Fibroblast of lung (primary cell): Measurements from ENCODE around the gene TEAD3. TPM values are rescaled to one million over a fixed set of nuclear protein-coding genes. Genes with fewer than 3 reads are reported as not detected.

Source experiments
- DNase-seq, 2 donors: peaks; one replicate each; pipeline versions ENCODE4 v3.0.0 to v3.0.0-alpha.2; 2010; ENCODE audit warnings: low read depth in 2 of 2
- H2AFZ ChIP-seq: 2 replicates; pipeline ENCODE4 v1.5.1; 2012; ENCODE audit warnings: low read length, control low read depth, inconsistent platforms
- H3K27ac ChIP-seq: 2 replicates; pipeline ENCODE4 v1.5.1; 2011; ENCODE audit warnings: low read length, control low read depth; ENCODE audit not compliant: insufficient read depth
- H3K27me3 ChIP-seq: 2 replicates; pipeline ENCODE4 v1.5.1; 2011; ENCODE audit warnings: mild to moderate bottlenecking, low read length; ENCODE audit not compliant: control insufficient read depth, insufficient read depth
- H3K36me3 ChIP-seq: 2 replicates; pipeline ENCODE4 v1.5.1; 2011; ENCODE audit warnings: low read length; ENCODE audit not compliant: control insufficient read depth, insufficient read depth
- H3K4me1 ChIP-seq: 2 replicates; pipeline ENCODE4 v1.5.1; 2011; ENCODE audit warnings: low read length; ENCODE audit not compliant: control insufficient read depth, insufficient read depth; ENCODE audit errors: extremely low read depth
- H3K4me2 ChIP-seq: 2 replicates; pipeline ENCODE4 v1.5.1; 2011; ENCODE audit warnings: low read length, control low read depth; ENCODE audit not compliant: insufficient read depth; ENCODE audit errors: extremely low read depth
- H3K4me3 ChIP-seq, 4 experiments: fragments of 200-600 bp in 1 of 4; sonication (generic) in 1 of 4; replicated peaks in 1 of 4; 2 replicates each; pipeline ENCODE4 v1.5.1; 2011 to 2016; ENCODE audit warnings: low read length in 4 of 4, low read depth in 3 of 4, mild to moderate bottlenecking in 3 of 4, control low read depth in 2 of 4, inconsistent platforms in 1 of 4, mixed read lengths in 1 of 4; ENCODE audit not compliant: insufficient read depth in 1 of 4; ENCODE audit errors: control extremely low read depth in 1 of 4
- H3K79me2 ChIP-seq: 2 replicates; pipeline ENCODE4 v1.5.1; 2012; ENCODE audit warnings: mild to moderate bottlenecking, low read length, inconsistent platforms; ENCODE audit not compliant: control insufficient read depth, insufficient read depth
- H3K9ac ChIP-seq: 2 replicates; pipeline ENCODE4 v1.5.1; 2011; ENCODE audit warnings: mild to moderate bottlenecking, low read length, control low read depth; ENCODE audit not compliant: insufficient read depth
- H3K9me3 ChIP-seq: 2 replicates; pipeline ENCODE4 v1.5.1; 2012; ENCODE audit warnings: low read depth, low read length; ENCODE audit not compliant: control insufficient read depth, insufficient read depth
- H4K20me1 ChIP-seq: 2 replicates; pipeline ENCODE4 v1.5.1; 2011; ENCODE audit warnings: low read length; ENCODE audit not compliant: control insufficient read depth, insufficient read depth; ENCODE audit errors: extremely low read depth
- EZH2 ChIP-seq: IDR thresholded peaks from 2 replicates; pipeline ENCODE4 v1.5.1; 2012; ENCODE audit warnings: low read length, control low read depth, mild to moderate bottlenecking; ENCODE audit errors: missing control alignments
- polyA plus RNA-seq, 2 donors: library from polyadenylated mRNA; depleted of rRNA in 1 of 2; stranded (reverse) in 1 of 2; unstranded in 1 of 2; fragments of >200 nt; gene quantifications; 2 replicates each; pipeline ENCODE4 v1.2.1, GENCODE V29; 2011 to 2012; ENCODE audit warnings: missing spikeins in 1 of 2
- total RNA-seq: library from RNA; depleted of rRNA; stranded (reverse); fragments of >200 nt; gene quantifications from 2 replicates; pipeline ENCODE4 v1.2.1, GENCODE V29; 2014
- TF ChIP-seq, protein P1 (sequence below), 2 donors: IDR thresholded peaks in 1 of 2; conservative IDR thresholded peaks in 1 of 2; 1 replicate in 1 of 2; 2 replicates in 1 of 2; pipeline ENCODE4 v1.5.1; 2011 to 2012; ENCODE audit warnings: low read length in 2 of 2, control low read depth in 1 of 2, inconsistent platforms in 1 of 2, low read depth in 1 of 2, mild to moderate bottlenecking in 1 of 2

Gene TEAD3
- total and polyA plus RNA-seq, 2 donors (not counting 1 experiment from before 2014, with no cell fraction given) = 9.6 to 26.7 TPM

DNA sequence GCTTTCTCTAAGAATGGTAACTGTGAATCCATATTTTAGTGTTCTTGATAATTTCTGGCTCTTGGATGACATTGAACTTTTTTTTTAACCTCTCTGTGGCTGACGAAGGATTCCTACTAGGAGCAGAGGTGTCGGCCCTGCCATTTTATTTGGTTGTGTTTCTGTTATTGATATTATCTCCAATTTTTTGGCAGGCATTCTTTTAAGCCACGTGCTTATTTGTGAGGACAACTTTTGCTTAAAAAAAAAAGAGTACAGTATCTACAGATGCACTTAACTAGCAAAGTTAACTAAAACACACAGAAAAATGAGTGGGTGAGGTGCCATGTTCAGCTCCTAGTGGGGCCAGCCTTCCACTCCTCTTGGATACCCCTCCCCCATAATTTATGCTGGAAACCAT is 43.6 kb downstream of the TEAD3 start:
- H3K4me3 ChIP-seq = peak overlapping the region; percentile 64 to 84 (median 66)
- no peaks in the 10 kb centered on the region for H4K20me1 ChIP-seq
- no peak overlapping the region for H3K27ac ChIP-seq
- H3K9me3 ChIP-seq = no peaks in the 10 kb centered on the region
- H2AFZ ChIP-seq = peak overlapping the region; percentile 3
- no peak for DNase-seq
- H3K36me3 ChIP-seq = peaks cover 2% of the 10 kb centered on the region
- TF ChIP-seq, protein P1, sequence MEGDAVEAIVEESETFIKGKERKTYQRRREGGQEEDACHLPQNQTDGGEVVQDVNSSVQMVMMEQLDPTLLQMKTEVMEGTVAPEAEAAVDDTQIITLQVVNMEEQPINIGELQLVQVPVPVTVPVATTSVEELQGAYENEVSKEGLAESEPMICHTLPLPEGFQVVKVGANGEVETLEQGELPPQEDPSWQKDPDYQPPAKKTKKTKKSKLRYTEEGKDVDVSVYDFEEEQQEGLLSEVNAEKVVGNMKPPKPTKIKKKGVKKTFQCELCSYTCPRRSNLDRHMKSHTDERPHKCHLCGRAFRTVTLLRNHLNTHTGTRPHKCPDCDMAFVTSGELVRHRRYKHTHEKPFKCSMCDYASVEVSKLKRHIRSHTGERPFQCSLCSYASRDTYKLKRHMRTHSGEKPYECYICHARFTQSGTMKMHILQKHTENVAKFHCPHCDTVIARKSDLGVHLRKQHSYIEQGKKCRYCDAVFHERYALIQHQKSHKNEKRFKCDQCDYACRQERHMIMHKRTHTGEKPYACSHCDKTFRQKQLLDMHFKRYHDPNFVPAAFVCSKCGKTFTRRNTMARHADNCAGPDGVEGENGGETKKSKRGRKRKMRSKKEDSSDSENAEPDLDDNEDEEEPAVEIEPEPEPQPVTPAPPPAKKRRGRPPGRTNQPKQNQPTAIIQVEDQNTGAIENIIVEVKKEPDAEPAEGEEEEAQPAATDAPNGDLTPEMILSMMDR (conservative IDR thresholded peaks at IDR 0.05 in 1 of 2, IDR thresholded peaks at IDR 0.05 in 1 of 2; ENCODE audit: low read depth in 1 of 2, low read length in 2 of 2) = no peak
- no peak for TF ChIP-seq EZH2
- H3K27me3 ChIP-seq = no peaks in the 10 kb centered on the region
- H3K9ac ChIP-seq = no peak overlapping the region
- peak overlapping the region; percentile 46 for H3K4me2 ChIP-seq
- peaks cover 2% of the 10 kb centered on the region for H3K4me1 ChIP-seq
- H3K79me2 ChIP-seq = no peaks in the 10 kb centered on the region

- peak within 1 kb of the TSS; percentile 40 for H3K27ac ChIP-seq
- DNase-seq = peak; percentile 82 to 90
These were observed 44.4 kb downstream of the TEAD3 start, which contains the start of gene FANCE for GRCh38 chr6:35452183-35453090. Gene FANCE (plus strand): TSS chr6:35452338. CDS start chr6:35452546, 208 bp downstream.

More at GRCh38 chr6:35452183-35453090, 44.4 kb downstream of the TEAD3 start, which contains the start of gene FANCE:
- peak within 1 kb of the TSS; percentile 81 for H2AFZ ChIP-seq
- peaks cover 2% of the 10 kb centered on the region for H3K4me1 ChIP-seq
- peak within 1 kb of the TSS; percentile 51 for H3K9ac ChIP-seq
- H3K4me2 ChIP-seq = peak within 1 kb of the TSS; percentile 81
- H3K79me2 ChIP-seq = no peaks in the 10 kb centered on the region
- TF ChIP-seq, protein P1 (conservative IDR thresholded peaks at IDR 0.05 in 1 of 2, IDR thresholded peaks at IDR 0.05 in 1 of 2; ENCODE audit: low read depth in 1 of 2, low read length in 2 of 2) = no peak
- TF ChIP-seq EZH2 = no peak
- H3K9me3 ChIP-seq = no peaks in the 10 kb centered on the region
- no peaks in the 10 kb centered on the region for H3K36me3 ChIP-seq
- peak within 1 kb of the TSS; percentile 64 to 84 (median 66) for H3K4me3 ChIP-seq
- no peaks in the 10 kb centered on the region for H3K27me3 ChIP-seq
- H4K20me1 ChIP-seq = no peaks in the 10 kb centered on the region
